HG02759 (cell line): ENCODE data around the gene PHF14.

Experiments
- ATAC-seq: cut with Tn5 transposase; IDR thresholded peaks from one replicate; pipeline ENCODE4 v1.9.1; 2021; ENCODE audit warnings: mild to moderate bottlenecking, moderate library complexity; ENCODE audit not compliant: unreplicated experiment

PHF14 gene

DNA sequence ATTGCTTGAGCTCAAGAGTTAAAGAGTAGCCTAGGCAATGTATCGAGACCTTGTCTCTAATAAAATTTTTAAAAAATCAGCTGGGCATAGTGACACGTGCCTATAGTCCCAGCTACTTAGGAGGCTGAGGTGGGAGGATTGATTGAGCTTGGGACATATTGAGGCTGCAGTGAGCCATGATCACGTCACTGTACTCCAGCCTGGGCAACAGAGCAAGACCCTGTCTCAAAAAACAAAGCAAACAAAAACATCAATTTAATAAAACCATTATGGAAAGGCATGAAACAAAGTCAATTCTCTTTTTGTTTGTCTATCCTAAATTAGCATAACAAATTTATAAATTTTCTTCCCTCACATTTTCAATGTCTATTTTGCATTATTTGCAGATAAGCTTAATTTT, 108.4 kb downstream of the PHF14 start:
- no peak for ATAC-seq

DNA sequence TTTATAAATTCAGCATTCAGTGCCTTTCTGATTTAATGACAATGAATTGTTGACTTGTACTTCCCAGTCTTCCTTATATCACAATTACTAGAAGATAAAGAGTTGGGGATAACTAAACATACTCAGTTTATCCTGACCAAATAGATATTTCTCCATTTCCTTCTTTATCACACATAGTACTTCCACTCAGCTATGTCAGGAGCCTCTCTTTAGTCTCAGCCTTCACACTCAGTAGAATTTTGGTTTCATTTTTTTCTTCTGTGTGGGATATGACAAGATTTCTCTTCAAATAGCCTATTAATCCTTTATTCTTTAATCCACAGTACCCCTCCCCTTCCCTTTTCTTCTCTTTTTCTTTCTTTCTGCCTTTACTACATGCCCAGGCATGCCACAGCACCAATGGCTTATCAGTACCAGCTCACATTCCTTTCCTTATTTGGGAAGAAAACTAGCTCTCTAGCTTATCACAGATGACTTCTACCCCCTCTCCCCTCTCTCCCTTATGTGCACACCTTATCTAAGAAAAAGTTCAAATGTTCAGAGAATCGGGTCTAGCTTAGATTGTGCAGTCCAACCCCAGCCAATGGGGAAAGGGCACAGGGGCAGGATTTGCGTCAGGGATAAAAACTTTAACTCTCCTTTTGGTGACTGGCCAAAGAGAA, 109.0 kb downstream of the PHF14 start:
- no peak for ATAC-seq

DNA sequence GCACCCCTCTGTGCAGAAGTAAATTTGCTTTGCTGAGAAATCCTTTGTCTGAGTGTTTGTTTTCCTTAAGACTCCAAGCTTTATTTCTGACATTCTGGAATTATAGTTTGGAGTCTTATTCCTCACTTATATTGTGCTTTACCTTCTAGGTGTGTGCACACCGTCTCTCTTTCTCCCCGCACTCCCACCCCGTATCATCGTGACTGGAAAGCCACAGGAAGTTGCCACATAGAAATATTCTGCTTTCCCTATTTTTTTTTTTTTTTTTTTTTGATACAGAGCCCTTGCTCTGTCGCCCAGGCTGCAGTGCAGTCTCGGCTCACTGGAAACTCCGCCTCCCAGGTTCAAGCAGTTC, 109.5 kb downstream of the PHF14 start:
- ATAC-seq = no peak

DNA sequence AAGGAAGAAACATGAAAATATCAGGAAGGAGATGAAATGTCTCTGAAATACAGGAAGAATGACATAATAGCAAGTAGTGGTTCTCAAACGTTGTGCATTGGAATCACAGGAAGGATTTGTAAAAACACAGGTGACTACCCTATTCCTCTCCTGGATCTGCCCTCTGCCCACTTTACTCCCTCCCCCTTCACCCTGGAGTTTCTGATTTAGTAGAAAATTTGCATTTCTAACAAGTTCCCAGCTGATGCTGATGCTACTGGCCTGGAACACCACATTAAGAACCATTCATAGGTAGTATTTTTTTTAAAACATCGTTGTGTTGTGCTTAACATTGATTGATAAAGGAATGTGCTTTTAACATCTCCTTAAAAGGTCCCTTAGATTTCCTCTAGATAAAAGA, 130.9 kb downstream of the PHF14 start:
- ATAC-seq = no peak

DNA sequence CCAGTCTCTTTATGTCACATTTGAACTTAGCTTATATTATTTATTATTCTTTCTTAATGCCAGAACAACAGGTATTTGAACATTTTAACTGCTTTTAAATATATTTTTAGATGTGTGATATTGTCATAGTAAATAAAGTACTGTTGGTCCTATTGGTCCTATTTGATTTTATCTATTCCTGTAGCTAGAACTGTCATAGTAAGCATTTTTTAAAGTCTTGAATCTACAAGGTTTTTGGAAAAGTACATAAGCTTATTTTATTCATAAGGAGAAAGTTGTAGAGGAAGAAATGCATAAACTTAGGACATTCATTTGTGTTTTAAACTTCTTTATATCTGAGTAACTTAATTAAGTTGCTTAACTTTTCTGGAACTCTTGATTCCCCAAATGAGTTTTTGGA, 136.0 kb downstream of the PHF14 start:
- no peak for ATAC-seq

DNA sequence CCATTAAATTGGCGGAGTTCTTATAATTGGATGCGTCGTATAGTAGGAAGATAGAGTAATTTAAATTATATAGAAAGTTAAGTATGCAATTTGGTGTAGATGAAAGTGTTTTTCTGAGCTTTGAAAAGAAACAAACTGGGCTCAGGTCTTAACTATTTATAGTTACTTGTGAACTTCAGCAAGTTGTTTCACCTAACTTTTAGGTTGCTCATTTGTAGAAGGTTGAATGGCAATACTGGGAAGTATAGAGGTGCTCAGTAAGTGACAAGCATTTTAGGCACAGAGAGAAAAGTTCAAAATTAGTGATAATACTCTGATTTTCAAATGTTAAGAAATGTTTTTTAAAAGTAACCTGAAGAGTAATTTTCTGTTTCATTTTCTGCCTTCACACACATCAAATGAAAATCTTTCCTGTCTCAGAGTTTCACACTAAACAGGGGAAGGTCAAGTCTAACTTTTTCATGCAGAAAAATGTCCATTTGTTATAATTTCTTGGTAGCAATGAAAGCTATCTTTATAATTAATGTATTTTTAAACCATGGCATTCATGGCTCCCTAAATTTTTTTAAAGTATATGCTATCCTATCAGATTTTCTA, 146.5 kb downstream of the PHF14 start:
- peak; percentile 59 for ATAC-seq

DNA sequence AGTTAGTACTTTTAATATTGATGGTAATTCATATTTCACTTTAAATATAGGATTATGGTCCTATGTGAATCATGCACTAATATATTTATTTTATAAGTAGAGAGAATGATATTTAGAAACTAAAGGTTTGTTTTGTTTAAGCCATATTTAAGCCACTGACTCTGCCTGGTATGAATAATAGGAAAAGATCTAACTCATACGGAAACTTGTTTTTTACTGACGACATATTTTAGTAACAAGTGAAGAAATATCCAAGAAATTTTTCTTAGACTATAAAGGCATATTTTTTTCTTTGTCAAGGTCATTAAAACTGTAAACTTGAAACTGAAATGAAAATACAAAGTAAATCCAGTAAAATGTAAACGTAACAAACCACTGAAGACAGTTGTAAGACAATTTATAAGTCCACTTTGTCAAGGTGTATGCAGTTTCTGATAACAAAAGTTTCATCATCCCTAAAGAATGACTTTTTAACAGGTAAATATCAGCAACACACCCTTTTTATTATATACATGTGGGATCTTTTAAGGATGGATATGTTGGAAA, 147.1 kb downstream of the PHF14 start:
- peak; percentile 21 for ATAC-seq

DNA sequence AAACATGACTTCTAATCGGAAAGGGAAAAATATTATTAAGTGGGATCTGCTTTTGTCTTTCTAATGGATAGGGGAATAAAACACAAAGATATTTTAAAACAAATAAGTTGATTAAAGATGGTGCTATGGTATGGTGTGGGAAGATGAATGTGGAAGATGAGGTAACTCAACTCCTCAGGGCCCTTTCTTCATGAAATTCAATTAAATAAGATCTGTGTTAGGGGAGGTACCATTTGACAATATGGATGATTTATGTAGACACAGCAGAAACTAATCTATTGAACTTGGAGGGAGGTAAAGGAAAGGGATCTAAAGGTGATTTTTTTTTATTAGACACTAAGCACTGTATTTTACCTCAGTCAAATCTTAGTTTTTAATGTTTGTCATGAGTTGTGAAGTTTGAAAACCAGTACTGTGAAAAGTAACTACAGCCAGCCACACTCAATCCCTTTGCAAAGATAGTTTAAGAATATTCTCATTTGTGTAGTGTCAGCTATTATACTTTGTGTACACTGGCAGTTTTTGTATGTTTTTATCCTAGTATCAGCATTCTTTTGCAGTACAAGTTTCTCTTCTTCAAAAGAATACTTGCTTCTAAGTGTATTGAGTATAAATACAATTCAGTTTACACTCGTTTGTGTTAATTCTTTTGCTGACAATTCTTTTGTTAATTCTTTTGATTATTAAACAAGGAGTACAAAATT, 151.3 kb downstream of the PHF14 start:
- no peak for ATAC-seq

DNA sequence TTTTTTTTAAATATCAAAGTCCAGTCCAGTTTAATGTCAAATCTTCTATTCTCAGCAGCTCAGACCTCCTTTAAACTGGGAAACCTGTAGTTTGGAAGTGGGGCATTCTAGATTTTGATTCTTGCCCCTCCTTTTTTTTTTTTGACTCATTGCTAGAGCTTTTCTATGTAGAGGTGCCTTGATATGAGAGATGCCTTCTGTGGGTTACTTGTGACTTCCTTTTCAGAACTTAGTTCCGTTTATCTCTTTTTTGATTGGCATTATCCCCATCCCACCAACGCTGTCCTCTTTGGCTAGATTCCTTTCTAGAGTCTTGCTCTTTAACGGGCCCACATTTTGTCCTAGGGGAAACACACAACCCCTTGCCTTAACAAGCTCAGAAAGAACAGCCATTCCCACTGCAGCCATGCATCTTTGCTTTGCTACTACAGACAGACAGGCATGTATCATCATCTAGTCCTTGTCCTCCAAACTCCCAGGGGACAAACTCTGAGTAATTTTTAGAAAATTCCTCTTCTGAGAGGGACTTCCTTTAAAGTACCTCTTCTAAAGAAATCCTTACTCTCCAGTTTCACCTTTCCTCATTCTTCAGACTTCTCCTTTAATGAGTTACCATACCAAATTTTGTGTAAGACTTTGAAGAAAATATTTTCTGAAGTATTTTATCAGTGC, 153.6 kb downstream of the PHF14 start:
- no peak for ATAC-seq

DNA sequence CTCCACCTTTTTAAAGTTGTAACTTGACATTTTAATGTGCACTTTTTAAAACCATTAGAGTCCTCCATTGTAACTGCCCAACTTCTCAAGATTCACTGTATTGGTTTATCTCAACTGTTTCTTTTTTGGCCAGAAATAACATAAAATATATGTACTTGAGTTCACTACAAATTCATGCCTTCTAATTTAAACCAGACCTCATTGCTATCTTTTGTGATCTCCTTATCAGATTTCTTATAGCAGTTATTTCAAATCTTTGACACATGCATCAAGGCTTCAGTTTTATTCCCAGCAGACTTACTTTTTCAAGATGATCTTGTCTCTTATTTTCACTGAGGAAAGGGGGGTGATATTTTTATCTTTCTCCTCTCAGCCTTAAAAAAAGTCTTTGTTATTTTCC, 154.3 kb downstream of the PHF14 start:
- no peak for ATAC-seq

DNA sequence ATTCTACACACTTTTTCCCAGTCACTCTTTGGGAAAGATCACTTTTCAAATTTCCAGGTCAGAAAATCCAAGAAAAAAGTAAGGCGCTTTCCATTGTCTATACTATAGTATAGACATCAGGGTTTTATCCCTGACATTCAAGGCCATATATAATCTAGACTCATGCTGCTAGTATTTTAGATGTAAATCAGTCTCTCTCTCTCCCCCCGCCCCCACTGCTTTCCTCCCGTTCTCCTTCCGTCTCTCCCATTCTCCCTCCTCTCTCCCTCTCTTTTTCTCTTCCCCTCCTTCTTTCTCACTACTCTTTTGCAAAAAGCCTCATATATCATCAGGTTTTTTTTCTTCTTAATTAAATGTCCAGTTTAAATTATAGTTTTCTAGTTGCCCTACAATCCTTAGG, 154.8 kb downstream of the PHF14 start:
- no peak for ATAC-seq

DNA sequence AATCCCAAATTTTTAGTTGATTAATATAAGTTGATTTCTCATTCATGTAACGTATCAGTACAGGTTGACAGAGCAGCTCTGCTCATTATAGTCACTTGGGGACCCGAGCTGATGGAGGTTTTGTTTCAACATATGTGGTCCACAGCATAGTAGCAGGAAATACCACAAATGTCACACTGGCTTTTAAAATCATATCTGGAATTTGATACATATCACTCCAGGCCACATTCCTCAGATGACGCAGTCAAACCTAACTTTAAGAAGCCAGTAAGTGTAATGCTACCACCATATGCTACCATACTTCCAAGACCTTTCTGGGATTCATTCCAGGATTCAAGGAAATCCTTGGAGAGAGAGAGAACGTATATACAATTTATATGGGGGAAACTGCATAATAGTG, 156.3 kb downstream of the PHF14 start:
- no peak for ATAC-seq

DNA sequence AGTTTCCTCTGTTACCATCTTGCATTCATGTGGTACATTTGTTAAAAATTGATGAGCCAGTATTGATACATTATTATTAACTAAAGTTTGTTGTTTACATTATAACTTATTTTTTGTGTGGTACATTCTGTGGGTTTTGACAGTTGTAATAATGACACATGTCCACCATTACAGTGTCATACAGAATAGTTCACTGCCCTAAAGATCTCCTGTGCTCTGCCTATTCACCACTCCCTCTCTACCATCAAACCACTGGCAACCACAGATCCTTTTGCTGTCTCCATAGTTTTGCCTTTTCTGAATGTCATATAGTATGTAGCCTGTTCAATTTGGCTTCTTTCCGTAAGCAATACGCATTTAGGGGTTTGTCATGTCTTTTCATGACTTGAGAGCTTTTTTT, 156.9 kb downstream of the PHF14 start:
- no peak for ATAC-seq

DNA sequence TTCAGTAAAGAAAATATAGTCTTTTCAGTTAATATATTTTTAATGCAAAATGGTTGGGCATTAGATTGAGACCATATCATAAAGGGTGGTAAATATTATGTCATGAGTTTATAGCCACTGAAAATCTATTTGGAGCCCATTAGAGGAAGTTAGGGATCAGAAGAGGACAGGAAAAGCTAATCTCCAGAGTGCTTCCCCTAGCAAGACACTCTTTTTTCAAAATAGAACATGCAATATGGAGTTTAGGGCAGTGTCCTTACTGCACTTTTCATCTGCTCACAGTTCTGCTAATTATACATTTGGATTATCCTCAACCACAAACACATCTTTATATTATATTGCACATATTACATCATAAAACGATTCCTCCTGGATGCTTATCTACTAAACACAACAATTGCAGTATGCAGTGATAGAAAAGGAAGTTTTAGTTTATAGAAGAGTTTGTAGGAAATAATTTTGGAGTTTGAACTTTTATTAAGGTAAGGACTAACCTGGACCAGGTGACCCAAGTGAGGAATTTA, 159.8 kb downstream of the PHF14 start:
- no peak for ATAC-seq

DNA sequence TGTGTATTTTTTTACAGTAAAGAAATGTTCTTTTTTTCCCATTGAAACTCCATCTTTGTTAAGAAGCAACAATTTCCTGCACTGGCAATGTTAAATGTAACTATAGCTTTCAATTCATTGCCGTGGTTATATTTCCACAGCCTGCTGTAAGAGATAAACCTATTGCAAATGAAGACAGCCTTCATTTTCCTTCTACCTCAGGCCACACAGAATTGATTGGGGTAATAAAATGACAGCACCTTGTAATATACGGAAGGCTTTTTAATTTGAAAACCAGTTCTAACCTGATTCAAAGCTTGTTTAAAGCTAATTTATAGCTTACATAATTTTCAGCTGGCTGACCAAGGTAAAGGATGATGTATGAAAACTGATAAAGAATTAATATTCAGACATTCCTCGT, 161.9 kb downstream of the PHF14 start:
- ATAC-seq = no peak

DNA sequence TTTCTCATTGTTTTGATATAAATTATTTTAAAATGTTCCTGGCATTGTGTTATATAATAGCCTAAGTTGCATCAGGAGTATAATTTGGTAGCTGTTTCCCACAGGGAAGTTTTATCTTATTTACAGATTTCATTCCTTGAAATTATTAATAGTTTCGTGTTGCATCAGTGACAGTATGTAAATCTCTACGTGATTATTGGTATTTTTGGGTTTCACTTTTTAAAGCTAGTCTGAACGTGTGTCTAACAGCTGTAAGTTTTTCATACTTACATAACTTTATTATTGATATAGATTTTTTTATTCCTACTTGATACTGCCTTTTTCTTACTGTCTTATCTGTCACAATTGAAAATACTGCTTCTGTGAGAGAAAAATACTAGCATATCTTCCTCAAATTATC, 167.9 kb downstream of the PHF14 start:
- ATAC-seq = no peak

DNA sequence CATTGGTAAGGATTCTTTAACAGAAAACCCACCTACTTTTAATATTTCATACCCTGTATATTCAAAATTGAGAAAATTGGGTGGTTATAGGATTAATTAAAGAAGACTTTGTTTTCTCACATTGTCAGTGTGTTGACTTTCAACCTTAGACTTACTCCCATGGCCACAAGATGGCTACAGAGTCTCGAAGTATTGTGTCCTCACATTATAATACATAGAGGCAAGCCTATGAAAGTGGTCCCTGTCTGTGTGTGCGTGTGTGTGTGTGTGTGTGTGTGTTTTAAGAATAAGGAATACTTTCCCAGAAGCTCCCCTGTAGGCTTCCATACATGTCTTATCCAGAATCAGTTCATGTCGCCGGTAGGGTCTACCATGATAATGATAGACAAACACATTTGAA, 180.0 kb downstream of the PHF14 start:
- ATAC-seq = no peak

DNA sequence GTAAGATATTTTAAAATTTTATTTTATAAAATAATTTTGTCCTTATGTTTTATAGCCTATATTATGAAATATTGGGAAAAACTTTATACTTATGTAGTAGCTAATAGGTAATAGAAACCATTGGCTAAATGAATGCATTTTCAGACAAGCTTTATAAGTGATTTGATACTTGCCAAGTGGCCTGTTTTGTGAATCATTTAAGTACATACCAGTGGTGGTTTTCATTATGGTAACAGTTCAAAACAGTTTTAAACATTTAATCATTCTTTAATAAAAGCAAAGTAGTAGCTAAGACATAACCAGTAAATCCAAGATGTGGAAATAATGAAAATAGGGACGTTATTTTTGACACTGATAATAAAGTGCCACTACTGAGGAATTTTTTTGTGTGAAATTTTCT, 182.2 kb downstream of the PHF14 start:
- ATAC-seq = no peak

DNA sequence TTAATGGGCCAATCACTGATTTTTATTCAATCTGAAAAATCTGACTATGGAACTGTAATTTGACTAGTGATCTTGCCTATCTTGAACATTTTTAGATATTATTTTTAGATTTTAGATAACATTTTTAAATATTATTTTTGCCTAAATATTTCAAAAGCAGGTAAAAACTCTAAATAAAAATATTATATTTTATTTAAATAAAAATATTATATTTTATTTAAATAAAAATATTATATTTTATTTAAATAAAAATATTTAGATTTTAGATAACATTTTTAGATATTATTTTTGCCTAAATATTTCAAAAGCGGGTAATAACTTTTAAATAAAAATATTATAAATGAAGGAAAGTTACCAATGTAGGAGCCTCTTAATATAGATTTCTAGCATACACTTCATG, 187.8 kb downstream of the PHF14 start:
- ATAC-seq = no peak

DNA sequence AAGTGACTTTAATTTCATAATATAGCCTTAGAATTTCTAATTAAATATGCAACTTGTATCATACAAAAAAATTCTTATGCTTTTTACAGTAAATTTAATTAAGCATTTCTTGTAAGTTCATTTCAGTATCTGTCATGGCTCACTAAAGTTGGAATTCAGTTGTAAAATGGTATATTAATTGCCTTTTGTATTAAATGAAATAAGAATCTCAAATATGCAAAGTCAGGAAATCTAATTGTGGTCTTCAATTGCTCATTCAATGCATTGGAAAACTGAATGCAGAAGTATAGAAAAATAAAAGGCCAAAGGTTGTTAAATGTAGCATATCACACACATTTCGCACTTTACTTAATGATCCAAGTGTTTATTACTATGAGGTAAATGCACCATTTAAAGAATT, 189.5 kb downstream of the PHF14 start:
- ATAC-seq = no peak

DNA sequence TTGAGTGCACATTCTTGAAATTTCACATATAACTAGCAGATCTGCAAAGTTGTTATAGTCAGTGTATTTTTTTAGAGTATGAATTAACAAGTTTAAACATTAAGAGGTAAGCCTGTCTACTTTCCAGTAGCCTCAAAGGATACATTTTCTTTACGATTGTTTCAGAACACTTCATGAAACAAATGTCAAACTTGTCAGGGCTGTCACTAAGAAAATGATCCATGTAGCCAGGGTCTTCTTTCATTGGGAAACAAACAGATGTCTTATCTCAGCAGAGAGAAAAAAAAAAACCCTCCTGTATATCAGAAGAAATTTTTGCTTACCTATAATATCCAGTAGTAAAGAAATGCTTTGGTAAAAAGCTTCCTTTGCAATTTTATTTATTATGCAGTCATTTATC, 192.4 kb downstream of the PHF14 start:
- no peak for ATAC-seq
